ENCODE measurements around the gene FH.

FH gene

GRCh38 chr1:241453732-241454131 lies 65.8 kb downstream of the FH start:
- DNase-seq: no peak

GRCh38 chr1:241451956-241452355 lies 67.6 kb downstream of the FH start:
- DNase-seq: no peak
